Astrocyte of the cerebellum (primary cell): ENCODE results near the gene EXOC7.

ENCODE experiments used
- DNase-seq: peaks from one replicate; pipeline ENCODE4 v3.0.0-alpha.2; 2011; ENCODE audit warnings: low read depth
- H3K4me3 ChIP-seq: 2 replicates; pipeline ENCODE4 v1.5.1; 2011; ENCODE audit warnings: mild to moderate bottlenecking, low read depth, low read length, moderate library complexity
- in situ Hi-C: cut with HindIII; loops from 2 replicates; pipeline ENCODE4 v1.10.0; 2017; ENCODE audit warnings: low sequenced_read_pairs
- TF ChIP-seq, protein P1 (sequence below): IDR thresholded peaks from 2 replicates; pipeline ENCODE4 v1.5.1; 2012; ENCODE audit warnings: low read length, low read depth, moderate library complexity, mild to moderate bottlenecking; ENCODE audit errors: missing control alignments

EXOC7 gene

DNA sequence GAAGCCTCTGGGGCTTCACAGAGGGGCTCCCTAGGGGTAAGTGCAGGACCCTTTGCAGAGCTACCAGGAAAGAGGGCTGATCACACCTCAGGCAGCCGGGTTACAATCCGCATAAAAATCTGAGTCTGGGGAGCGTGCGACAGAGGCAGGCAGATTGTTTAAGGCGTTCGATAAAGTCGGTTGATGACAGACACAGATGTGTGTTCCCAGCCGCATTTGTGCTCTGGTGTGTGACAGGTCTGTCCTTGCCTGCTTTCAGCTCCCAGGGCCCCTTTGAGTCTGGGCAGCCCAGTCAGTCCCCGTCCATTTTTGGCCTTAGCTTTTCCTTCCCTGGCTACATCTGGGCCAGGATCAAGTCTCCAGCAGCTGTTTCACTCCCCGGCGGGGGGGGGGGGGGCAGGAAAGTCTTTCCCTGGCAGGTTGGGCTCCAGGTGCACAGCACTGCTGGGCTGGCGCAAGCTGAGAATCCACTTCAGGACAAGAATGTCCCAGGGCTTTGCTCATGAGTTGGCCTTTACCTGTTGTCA is 25.9 kb downstream of the EXOC7 start:
- no peak for DNase-seq
- TF ChIP-seq, protein P1, sequence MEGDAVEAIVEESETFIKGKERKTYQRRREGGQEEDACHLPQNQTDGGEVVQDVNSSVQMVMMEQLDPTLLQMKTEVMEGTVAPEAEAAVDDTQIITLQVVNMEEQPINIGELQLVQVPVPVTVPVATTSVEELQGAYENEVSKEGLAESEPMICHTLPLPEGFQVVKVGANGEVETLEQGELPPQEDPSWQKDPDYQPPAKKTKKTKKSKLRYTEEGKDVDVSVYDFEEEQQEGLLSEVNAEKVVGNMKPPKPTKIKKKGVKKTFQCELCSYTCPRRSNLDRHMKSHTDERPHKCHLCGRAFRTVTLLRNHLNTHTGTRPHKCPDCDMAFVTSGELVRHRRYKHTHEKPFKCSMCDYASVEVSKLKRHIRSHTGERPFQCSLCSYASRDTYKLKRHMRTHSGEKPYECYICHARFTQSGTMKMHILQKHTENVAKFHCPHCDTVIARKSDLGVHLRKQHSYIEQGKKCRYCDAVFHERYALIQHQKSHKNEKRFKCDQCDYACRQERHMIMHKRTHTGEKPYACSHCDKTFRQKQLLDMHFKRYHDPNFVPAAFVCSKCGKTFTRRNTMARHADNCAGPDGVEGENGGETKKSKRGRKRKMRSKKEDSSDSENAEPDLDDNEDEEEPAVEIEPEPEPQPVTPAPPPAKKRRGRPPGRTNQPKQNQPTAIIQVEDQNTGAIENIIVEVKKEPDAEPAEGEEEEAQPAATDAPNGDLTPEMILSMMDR = no peak
- H3K4me3 ChIP-seq = no peak overlapping the region
- in situ Hi-C loops = no loop called here

DNA sequence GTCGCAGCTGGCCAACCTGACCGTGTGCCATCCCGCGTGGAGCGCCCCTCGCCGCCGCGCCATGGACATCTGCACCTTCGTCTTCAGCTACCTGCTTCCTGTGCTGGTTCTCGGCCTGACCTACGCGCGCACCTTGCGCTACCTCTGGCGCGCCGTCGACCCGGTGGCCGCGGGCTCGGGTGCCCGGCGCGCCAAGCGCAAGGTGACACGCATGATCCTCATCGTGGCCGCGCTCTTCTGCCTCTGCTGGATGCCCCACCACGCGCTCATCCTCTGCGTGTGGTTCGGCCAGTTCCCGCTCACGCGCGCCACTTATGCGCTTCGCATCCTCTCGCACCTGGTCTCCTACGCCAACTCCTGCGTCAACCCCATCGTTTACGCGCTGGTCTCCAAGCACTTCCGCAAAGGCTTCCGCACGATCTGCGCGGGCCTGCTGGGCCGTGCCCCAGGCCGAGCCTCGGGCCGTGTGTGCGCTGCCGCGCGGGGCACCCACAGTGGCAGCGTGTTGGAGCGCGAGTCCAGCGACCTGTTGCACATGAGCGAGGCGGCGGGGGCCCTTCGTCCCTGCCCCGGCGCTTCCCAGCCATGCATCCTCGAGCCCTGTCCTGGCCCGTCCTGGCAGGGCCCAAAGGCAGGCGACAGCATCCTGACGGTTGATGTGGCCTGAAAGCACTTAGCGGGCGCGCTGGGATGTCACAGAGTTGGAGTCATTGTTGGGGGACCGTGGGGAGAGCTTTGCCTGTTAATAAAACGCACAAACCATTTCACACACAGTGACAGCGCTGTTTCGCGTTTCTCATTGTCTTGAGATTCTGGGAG is 26.6 kb downstream of the EXOC7 start:
- TF ChIP-seq, protein P1 = no peak
- no peak overlapping the region for H3K4me3 ChIP-seq
- DNase-seq = no peak
- in situ Hi-C loops = no loop called here

DNA sequence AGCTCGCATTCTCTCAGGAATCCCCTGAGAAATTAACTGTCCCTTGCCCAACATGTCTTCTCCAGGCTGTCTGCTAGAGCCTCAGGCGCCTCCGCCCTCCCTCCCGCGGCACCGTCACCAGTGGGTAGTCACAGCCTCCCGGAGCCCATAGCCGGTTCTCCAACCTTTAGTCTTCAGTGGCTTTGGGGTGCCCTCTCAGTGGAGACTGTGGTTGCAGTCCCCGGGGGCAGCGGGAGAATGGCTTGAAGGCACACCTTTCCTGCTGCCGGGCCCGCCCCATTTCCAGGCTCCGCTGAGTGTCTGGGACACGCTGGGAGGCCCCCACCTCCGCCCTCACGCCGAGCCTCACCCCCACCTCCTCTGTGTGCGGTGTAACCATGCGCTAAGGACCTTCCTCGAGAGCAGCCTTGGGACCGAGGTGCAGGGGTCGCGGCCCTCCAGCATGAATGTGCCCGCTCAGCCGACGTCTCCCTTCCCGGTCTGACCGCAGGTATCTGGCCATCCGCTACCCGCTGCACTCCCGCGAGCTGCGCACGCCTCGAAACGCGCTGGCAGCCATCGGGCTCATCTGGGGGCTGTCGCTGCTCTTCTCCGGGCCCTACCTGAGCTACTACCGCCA is 27.3 kb downstream of the EXOC7 start:
- in situ Hi-C loops = no loop called here
- no peak for DNase-seq
- no peak overlapping the region for H3K4me3 ChIP-seq
- TF ChIP-seq, protein P1 = no peak

DNA sequence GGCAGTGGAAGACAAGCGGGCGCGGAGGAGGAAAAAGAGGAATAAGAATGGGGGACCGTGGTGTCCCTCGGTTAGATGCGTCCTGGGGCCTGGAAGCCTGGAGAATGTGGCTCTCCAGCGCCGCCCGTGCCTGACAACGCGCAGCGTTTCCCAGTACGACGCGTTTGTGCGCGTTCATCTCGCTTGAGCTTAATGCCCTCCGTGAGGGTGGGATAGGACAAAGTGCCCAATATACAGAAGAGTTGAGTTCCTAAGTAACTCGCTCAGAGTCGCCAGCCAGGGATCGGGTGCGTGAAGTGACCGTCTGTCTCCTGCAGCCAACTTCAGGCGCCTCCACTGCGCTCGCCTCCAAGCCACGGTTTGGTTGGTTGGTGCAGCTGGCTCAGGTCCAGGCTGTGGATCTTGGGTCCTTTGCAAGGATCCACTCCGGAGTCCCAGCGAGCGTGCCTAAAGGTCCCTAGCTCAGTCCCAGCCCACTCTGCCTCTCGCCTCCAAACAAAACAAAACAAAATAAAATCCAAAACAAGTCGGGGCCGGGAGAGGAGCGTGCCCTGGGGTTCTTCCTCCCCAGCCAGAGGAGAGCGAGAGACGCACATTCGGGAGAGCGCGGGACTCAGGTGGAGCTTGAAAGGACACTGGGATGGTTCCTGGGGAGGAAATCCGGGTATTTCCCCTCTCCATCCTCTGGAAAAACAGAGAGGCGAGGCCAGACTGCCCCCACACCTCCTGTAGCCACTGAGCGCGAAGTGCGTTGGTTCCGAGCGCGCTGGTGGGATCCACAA is 28.0 kb downstream of the EXOC7 start:
- in situ Hi-C loops = no loop called here
- no peak overlapping the region for H3K4me3 ChIP-seq
- TF ChIP-seq, protein P1 = no peak
- DNase-seq = no peak

DNA sequence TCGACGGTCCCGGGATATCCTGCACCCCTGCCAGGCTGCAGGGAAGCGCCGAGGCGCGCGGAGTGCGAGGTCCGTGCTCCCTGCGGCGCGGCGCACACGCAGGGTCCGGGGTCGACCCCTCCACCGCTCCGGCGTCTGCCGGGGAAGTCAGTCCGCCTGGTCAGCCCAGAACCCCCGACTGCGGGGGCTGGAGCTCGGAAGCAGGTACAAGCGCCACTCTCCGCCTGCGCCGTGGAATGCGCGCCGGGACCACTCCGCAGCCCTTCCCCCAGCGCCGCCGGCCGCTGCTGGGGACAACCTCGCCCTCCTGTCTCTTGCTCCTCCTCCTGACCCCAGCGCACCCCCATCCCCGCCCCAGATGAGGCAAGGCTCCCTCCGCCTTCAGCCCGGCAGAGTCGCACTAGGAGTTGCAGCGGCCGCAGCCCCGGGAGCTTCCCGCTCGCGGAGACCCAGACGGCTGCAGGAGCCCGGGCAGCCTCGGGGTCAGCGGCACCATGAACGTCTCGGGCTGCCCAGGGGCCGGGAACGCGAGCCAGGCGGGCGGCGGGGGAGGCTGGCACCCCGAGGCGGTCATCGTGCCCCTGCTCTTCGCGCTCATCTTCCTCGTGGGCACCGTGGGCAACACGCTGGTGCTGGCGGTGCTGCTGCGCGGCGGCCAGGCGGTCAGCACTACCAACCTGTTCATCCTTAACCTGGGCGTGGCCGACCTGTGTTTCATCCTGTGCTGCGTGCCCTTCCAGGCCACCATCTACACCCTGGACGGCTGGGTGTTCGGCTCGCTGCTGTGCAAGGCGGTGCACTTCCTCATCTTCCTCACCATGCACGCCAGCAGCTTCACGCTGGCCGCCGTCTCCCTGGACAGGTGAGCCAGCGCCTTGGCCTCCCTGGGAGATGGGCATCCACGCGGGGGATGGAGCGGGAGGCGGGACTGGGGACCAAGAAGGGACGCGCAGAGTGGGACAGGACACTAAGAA is 28.9 kb downstream of the EXOC7 start, which contains the start of gene GALR2:
Gene GALR2 (plus strand): TSS at position 392 of the 974 bp plus-strand sequence. CDS start 103 bp downstream, at position 495.
- no peak for DNase-seq
- TF ChIP-seq, protein P1 = no peak
- H3K4me3 ChIP-seq = no peak within 1 kb of the TSS
- in situ Hi-C loops = no loop called here
